GM19035 (cell line): Measurements from ENCODE around the gene KHK.

ENCODE experiments used
- ATAC-seq: cut with Tn5 transposase; IDR thresholded peaks from one replicate; pipeline ENCODE4 v1.9.1; 2021; ENCODE audit not compliant: unreplicated experiment

The KHK gene

DNA sequence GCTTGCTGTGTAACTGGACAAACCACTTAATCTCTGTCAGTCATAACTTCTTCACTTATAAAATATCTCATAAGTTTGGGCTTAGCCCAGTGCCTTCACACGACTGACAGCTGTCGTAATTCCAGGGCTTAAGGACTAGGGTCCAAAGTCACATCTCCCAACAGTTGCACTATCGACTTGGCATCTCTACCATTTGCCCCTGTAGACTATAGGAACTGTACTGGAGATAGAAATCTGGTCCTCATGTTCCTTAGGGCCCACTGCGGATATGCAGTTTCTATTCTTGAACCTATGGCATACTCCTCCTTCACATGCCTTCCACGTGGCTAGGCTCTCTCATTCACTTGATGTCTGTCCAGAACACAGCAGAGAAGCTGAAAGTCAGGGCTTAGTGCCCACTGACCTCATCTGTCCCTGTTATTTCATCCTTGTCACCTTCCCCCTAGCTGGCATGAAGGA lies 39.7 kb downstream of the KHK start:
- no peak for ATAC-seq

DNA sequence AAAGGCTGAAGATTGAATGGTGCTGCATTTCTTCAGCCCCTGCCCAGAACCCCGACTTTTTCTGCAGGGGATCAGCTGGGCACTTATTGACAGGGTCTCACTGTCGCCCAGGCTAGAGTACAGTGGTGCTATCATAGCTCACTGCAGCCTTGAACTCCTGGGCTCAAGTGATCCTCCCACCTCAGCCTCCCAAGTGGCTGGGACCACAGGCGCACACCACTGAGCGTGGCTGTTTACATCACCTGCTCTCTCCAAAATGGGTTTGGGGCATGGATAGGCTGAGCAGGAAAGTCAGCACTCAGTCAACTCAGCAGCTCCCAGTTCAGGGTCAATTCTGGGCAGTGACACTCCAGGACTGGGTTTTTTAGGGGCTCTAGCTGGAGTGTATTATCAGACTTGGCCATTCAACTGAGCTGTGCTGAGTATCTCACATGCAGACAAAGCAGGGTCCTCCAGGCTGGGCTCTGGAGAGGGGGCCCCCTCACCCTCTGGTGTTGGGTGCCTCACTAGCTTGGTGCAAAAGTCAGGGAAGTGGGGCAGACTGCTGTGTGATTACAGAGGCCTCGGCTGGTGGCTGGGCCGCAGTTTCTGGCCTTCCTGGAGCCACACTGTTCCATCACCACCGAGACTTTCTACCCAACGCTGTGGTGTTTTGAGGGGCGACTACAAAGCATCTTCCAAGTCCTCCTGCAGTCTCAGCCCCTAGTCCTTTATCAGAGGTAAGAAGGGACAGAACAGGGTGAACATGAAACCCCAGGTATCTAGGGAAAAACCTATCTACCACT lies 41.5 kb downstream of the KHK start:
- ATAC-seq, result no peak

DNA sequence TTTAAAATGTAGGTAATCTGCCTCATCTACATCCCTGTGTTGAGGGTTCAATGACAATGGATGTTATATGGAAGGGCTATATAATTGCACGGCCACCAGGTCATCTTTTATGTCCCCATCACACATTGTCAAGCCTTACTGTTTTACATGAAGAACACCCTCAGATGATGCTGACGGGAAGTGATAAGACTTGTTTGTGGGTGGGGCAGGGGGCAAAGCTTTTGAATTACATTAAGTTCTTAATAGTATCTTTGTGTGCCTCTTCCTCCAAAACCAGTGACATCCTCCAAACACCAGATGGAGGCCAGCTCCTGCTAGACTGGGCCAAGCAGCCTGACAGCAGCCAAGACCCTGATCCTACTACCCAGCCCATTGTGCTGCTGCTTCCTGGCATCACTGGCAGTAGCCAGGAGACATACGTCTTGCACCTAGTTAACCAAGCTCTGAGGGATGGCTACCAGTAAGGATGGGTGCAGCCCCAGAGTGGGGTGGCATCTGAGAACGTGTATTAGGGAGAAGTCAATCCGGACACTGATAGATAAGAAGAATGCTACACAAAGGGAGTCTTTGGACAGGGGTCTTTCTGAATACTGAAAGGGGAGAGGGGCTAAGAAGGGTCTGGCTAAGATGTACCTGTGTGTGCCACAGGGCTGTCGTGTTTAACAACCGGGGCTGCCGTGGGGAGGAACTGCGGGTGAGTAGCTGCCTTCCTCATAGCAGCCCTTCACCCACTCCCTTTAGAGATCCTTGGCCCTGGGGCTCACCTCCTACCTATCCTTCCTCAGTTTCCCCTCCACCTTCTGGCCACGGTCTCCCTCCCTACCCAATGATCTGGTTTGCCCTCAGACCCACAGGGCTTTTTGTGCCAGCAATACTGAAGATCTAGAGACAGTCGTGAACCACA lies 42.3 kb downstream of the KHK start:
- no peak for ATAC-seq

DNA sequence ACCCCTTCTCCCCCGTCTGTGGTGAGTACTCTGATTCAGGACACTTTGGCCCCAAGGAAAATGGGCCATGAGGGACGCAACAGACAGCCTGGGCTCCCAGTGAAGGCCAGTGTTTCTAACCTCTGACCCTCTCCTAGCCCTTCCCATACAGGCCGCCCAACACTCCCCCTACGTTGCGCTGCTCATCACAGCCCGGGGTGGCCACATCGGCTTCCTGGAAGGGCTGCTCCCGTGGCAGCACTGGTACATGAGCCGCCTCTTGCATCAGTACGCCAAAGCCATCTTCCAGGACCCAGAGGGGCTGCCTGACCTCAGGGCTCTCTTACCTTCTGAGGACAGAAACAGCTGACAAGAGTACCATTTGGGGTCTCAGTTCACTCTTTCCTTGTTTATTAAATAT lies 43.8 kb downstream of the KHK start:
- no peak for ATAC-seq

DNA sequence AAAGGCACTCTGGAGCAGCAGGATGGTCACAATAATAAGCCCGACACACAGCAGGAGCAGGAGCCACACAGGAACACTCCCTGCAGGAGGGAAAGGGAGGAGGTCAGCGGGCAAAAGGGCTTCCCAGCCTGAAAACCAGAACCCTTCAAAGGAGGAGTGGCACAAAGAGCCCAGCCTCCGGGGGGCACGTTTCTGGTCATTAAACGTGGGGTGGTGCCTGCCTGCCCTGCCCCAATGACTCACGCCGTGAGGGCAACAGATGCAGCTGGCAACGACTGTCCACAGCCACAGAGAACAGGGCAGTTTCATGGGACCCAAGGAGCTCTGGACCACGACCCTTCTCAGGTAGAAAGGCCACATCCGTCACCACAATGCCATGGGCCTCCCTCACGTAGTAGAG lies 44.9 kb downstream of the KHK start:
- no peak for ATAC-seq

DNA sequence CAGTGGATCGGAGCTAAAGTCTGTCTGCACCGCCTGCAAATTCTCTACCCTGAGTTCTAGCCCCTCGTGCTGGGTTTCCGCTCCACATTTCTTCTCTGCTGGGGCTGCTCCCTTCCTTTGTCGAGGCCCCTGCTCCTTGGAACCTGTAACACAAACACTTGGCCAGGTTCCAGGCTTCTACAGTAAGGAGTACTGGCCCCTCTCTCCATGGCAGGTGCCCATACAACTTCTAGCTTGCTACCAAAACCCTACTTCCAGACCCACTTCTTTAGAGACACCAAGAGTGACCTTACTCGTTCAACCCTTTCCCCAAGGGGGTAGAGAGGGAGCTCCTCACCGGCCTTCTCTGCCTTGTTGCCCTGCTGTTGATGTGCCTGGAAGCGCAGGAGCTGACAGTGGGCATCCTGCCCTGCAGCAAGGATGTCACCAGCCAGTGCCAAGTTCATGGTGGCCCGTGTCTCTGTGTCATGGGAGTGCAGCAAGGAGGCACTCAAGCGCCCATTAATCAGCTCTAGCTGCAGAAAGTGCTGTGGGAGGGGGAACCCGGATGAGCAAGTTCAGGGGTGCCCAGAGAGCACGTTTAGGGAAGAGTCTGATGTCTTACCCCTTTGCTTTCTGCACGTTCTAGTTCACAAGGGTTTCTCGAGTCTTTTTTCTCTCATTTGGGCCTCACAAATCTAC lies 46.8 kb downstream of the KHK start:
- no peak for ATAC-seq

DNA sequence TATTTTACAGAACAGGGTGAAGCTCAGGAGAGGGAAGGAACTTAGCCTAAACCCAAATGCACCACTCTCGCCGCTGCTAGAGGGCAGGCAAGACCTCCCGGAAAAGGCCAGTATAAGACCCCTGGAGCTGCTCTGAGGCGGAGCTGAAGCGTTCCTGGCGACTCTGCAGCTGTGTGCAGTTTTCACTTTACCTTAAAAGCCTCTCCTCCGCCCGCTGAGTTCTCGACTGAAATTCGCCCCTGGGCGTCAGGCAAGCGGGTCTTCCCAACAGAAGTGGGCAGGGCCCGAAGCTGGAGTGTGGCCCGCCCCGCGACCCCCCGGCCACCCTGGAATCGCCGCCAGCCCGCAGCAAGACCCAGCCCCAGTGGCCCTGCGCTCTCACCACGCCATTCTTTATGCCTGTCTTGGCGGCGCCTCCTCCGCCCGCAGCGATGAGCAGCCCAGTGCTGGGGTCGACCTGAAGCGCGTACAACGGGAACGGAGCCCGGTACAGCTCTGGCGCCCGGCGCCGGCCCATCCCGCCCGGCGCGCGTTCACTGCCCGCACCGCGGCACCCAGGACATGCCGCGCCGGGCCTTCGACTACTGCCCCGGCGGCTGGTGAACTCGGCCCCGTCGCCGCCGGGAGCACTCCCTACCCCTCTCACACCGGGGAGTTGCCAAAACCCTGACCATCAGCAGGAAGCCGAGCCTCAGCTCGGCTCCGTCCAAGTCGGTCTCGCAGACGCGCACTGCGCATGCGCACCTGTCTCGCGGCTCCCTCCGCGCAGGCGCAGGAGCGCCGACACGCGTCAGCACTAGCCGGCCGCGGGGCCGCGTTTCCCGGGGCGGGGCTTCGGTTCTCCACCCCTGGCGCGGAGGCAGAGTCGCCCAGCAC lies 47.6 kb downstream of the KHK start, which contains the start of gene PREB:
TSS of gene PREB (minus strand) at position 732 of the 876 bp plus-strand sequence. CDS start at position 517, 215 bp downstream.
- peak; percentile 88 for ATAC-seq

DNA sequence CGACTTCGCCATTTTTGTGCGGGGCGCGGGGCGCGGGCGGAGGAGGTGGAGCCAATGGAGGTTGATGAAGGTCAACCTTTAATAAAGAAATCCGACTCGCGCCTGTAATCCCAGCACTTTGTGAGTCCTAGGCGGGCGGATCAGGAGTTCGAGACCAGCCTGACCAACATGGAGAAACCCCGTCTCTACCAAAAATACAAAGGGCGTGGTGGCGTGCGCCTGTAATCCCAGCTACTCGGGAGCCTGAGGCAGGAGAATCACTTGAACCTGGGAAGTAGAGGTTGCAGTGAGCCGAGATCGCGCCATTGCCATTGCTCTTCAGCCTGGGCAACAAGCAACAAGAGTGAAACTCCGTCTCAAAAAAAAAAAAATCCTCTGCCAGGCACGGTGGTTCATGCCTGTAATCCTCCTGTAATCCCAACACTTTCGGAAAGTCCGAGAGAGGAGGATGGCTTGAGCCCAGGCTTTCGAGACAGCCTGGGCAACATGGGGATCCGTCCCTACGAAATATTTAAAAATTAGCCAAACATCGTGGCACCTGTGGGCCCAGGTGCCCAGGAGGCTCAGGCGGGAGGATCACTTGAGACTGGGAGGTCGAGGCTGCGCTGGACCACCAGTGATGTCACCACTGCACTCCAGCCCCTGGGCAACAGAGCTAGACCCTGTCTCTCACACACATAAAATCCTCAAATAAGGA lies 48.4 kb downstream of the KHK start:
- no peak for ATAC-seq

DNA sequence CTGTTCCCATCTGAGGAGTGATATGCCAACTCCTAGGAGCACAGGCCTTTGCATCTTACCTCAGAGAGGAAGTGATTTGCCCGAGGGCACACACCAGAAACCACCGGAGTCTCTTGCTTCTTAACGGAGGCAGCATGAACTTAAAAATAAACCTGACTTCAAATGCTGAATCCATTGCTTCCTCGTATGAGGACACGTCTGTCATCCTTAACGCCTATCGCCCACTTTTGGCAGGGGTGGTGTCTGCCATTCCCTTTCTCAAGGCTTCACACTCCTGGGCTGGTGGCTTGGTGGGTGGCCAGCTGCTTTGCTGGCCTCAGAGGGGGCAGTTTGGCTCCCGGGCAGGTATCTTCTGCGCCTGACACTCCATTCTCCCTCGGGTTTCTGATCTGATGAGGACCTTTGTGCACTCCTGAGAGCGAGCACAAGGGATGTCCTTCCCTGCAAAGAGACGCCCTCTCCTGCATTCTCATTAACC lies 48.9 kb downstream of the KHK start:
- no peak for ATAC-seq

DNA sequence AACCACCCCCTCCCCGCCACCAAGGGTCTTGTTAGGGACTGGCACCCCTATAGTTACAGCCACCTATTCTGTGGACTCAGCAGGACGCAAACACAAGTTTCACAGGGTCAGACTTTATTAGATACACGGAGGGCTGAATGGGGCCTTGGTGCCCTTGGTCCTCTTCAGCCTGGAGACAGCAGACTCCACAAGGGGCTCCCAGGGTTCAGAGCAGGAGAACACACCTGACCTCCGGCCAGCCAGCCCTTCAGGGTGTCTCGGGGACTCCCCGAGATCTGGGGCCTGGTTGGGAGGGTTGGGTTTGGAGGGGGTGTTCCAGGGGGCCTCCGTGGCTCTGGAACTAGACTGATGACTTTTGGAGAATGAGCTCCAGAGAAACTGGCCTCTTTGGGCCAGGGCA lies 50.2 kb downstream of the KHK start:
- no peak for ATAC-seq

DNA sequence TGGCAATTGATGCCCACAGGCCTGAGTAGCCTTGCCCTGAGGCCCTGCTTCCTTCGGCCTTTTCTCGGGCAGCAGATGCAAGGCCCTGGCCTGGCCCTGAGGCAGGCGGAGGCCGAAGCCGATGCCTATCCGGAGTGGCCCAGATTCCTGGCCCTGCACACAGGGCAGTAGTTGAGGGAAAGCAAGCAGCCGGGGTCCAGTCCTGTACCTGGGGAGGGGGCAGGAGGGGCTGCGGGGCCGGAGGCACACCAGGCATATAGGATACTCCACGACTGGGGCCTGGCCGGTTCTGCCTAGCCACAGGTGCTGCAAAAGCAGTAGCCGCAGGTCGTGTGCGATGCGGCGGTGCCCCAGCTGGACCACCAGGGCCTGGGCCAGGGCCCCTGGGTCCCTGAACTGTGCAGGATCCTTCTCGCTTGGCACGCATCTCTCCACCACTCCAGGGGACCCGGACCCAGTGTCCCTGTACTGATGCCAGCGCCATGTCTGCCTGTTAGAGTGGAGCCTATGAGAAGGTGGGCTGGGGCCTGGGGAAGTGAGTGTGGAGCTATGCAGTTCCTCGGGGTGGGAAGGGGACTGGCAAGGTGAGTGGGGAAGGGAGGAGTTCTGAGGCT lies 50.9 kb downstream of the KHK start:
- ATAC-seq, result no peak

DNA sequence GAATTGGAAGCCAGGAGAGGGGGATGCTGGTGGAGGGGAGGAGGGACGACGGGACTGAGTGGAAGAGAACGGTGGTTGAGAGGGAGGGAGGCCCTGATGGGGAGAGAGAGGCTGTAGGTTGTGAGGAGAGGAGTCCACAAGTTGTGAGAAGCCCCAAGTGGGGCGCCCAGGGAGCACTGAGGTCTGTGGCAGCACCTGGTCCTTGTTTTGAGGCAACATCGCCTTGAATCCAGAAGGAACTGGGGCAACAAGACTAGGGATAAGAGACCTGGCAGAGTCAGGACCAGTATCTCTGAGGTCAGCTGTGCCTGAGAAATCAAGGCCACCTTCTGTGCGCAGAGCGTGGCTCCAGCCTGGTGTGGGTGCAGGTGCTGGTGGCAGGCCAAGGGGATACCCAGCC lies 51.5 kb downstream of the KHK start:
- ATAC-seq, result no peak

DNA sequence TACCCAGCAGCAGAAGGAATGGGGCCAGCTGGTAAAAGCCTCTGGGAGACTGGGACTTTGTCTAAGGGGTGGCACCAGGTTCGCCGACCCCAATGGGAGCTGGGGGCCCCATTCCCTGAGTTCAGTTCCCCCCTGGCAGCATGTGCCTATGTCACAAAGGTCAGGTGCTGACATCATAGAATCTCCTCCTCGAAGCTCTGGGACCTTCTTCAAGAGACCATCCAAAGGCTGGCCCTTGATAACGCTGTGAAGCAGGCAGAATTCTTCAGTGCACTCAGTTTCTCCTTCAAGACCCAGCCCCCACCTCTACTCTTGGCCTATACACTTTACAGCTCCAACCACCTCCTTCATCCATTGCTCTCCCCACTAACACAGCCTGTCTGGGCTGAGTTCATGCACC lies 52.7 kb downstream of the KHK start, which contains the start of gene PRR30:
TSS of gene PRR30 (minus strand) at position 101 of the 400 bp plus-strand sequence. CDS start 1,081 bp downstream, outside the sequence.
- ATAC-seq, result no peak

DNA sequence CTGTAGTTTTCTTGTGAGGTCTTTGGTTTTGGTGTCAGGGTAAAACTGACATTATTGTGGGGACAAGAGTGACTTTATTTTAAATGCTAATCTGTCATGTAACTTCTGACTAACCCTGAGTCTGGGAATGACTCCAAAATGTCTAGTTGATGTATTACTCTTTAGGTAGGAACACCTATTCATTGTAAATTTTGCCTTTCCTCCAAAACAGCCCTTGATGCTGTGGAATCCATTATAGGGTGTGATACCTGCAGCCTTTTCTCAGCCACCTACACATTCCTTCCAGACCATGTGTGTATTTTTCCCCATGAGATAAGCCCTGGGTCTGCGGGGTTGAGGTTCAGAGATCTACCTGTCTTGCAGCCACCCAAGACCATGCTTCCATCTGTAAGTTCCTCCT lies 56.7 kb downstream of the KHK start:
- no peak for ATAC-seq

DNA sequence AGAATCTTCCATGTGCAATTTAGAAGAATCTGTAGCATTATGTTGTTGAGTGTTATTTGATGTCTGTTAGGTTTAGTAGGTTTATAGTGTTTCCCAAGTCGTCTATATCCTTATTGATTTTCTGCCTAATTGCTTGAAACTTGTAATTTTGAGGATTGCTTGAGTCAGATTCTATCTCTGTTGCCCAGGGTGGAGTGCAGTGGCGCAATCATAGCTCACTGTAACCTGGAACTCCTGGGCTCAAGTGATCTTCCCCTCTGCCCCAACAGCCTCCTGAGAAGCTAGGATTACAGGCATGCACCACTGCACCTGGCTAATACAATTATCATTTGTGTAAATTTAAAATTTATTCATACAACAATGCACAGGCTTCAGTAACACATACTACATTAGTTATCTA lies 59.1 kb downstream of the KHK start:
- ATAC-seq, result no peak

DNA sequence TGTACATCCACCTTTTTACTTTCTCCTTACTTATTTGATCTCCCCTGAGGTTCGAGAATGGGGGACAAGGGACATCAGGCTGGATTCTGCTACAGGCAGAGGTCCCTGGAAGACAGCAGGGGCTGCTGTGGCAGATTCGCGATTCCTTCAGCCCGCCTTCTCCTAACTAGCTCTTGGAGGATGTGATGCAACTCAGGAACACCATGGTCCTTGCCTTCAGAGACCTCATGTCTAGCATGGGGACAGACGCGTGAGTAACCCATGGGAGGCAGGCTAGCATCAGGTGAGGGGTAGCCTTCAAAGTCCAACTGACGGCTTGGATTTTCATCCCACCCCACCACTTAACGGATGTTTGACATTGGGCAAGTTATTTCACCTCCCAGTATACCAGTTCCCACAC lies 61.4 kb downstream of the KHK start:
- ATAC-seq, result no peak

DNA sequence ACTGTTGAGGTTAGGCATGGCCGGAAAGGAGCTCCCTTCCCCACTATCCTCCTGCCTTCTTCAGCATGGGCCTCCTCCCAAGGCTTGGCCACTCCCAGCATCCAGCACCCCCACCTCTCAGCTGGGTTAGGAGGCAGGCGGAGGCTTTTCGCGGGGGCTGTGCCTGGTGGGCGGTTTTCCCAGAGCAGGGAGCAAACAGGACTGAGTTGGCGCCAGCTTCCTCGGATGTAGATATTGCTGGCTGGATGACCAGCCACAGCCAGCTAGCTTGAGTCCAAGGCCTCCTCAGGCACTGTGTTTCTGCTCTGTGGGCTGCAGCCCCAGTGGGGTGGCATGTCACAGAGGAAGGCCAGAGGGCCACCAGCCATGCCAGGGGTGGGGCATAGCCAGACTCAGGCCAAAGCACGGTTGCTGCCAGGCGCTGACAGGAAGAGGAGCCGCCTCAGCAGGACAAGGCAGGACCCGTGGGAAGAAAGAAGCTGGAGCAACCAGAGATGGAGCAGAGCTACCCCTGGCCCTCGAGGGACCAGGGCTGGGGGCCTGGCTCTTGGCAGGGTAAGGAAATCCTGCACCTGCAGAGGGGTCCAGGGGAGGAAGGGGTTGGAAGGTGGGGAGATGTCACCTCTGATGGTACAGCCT lies 62.3 kb downstream of the KHK start, which contains the start of gene TCF23:
TSS of gene TCF23 (plus strand) at position 204 of the 639 bp plus-strand sequence. CDS start at position 334, 130 bp downstream.
- ATAC-seq, result no peak

DNA sequence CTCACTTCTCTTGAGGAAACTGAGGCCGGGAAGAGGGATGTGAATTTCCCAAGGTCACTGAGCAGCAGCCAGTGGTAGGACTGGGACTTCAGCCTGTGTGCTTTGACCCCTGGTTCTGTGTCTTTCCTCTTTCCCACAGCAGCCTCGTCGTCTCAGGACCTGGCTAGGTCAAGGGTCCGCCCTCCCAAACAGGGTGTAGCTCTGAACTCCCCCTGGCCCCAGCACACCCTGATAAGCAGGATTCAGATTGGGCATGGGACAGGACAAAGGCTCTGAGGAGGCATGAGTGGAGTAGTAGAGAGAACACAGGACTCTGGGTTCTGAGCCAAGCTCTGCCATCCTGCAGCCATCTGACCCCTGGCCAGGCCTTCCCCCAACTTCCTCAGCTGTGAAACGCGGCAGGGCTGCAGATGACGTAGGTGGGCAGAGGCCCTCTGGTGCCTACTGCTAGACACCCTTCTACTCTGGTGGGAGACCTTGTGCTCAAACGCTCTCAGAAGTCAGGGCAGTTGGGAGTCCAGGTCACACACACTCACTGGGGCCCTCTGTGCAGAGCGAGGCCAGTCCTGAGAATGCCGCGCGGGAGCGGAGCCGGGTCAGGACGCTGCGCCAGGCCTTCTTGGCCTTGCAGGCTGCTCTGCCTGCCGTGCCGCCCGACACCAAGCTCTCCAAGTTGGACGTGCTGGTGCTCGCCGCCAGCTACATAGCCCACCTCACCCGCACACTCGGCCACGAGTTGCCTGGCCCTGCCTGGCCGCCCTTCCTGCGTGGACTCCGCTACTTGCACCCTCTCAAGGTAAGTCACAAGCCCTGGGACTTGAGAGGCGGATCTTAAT lies 63.2 kb downstream of the KHK start:
- ATAC-seq, result no peak
